Choroid plexus epithelial cell (primary cell): ENCODE measurements around the gene JPH2.

ENCODE experiments used
- DNase-seq: peaks from one replicate; pipeline ENCODE4 v3.0.0-alpha.2; 2010; ENCODE audit warnings: low read depth
- H3K4me3 ChIP-seq: 2 replicates; pipeline ENCODE4 v1.5.1; 2011; ENCODE audit warnings: low read depth, mild to moderate bottlenecking, control low read depth, low read length, moderate library complexity
- CTCF ChIP-seq: conservative IDR thresholded peaks from 2 replicates; pipeline ENCODE4 v1.5.1; 2011; ENCODE audit warnings: low read depth, mild to moderate bottlenecking, control low read depth, inconsistent platforms, low read length, moderate library complexity

JPH2 gene

GRCh38 chr20:44206132-44206531 lies 19.1 kb upstream of the JPH2 start:
- DNase-seq = no peak
- no peak overlapping the region for H3K4me3 ChIP-seq
- TF ChIP-seq CTCF = no peak

- DNase-seq = no peak
- H3K4me3 ChIP-seq = no peak overlapping the region
- no peak for TF ChIP-seq CTCF
These were observed 17.8 kb upstream of the JPH2 start for GRCh38 chr20:44204832-44205215.

GRCh38 chr20:44204156-44204831 lies 17.3 kb upstream of the JPH2 start:
- TF ChIP-seq CTCF = no peak
- no peak overlapping the region for H3K4me3 ChIP-seq

GRCh38 chr20:44203161-44203560 lies 16.2 kb upstream of the JPH2 start:
- no peak overlapping the region for H3K4me3 ChIP-seq
- DNase-seq = no peak
- TF ChIP-seq CTCF = no peak

More at GRCh38 chr20:44204156-44204831, 17.3 kb upstream of the JPH2 start:
- DNase-seq = peak; percentile 94

- TF ChIP-seq CTCF = no peak
- no peak for DNase-seq
- H3K4me3 ChIP-seq = no peak overlapping the region
These were observed 14.0 kb upstream of the JPH2 start for GRCh38 chr20:44200983-44201382.

GRCh38 chr20:44200371-44200770 lies 13.4 kb upstream of the JPH2 start:
- peak; percentile 57 for DNase-seq
- H3K4me3 ChIP-seq = no peak overlapping the region
- TF ChIP-seq CTCF = no peak

GRCh38 chr20:44199877-44200276 lies 12.9 kb upstream of the JPH2 start:
- TF ChIP-seq CTCF = no peak
- DNase-seq = no peak
- H3K4me3 ChIP-seq = no peak overlapping the region
